HG03097 (cell line): ENCODE measurements around the gene TTC9.
"Not testable (repeated sequence)": the region's sequence is repeated elsewhere in the genome, so short reads cannot be mapped to it uniquely, and the experiment has no call there.

ENCODE experiments used
- ATAC-seq: cut with Tn5 transposase; IDR thresholded peaks from one replicate; pipeline ENCODE4 v1.9.1; 2021; ENCODE audit not compliant: unreplicated experiment, low FRiP score

The TTC9 gene

DNA sequence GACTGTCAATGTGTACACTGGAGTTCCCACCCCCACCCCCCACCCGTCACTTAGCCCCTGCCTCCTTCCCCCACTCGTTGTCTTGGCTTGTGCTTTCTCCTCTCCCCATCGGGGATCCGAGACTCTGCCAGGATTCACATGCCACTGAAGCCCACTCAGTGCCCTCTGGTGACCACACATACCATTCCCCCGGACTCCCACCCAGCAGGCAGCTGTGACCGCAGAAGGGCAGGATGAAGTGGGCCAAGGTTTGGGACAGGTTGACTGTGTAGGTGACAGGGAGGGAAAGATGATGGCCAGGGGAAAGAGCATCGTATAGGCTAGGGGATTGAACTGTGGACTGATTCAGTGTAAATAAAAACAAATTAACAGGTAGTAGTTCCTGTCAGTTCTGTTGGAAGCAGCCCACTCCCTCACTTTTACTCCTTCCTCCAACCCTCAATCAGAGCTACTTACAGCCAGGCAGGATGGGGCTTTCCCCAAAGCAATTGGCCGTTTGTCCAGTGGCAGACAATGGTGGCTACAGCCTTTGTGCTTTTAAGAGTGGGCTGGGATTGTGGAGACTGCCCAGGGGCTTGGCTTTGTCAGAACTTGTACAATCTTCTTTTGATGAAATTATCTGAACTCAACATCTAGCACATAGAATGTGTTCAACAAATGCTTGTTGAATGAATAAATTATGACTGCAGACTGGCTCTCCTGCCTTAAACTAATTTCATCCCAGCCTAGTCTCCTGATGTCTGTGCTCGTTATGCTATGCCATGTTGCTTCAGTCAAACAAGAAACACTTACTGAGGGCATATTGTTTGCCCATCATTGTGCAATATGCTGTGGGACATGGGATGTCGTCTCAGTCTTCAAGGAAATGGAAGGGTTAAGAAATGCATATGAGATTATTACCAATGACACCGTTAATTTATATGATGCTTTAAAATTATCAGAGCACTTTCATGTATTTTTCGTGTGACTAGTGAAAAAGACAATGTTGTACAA lies 30.2 kb downstream of the TTC9 start:
- ATAC-seq: no peak

DNA sequence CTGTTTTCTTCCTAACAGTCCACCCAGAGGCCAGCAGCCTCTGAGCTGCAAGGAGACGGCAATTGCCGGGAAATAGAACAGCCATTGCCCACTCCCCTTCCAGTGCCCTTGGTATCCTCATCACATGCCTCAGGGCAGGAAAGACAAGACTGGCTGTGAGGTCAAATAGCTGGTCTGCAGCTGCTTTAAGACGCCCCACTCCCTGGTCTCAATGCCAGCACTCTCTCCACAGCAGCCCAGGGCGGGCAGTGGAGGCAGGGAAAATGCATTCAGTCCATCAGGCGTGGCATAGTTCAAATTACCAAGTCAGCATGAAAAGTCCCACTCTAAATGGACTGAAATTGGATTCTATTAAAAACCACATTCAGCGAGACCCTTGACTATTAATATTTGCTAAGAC lies 35.6 kb downstream of the TTC9 start:
- no peak for ATAC-seq

DNA sequence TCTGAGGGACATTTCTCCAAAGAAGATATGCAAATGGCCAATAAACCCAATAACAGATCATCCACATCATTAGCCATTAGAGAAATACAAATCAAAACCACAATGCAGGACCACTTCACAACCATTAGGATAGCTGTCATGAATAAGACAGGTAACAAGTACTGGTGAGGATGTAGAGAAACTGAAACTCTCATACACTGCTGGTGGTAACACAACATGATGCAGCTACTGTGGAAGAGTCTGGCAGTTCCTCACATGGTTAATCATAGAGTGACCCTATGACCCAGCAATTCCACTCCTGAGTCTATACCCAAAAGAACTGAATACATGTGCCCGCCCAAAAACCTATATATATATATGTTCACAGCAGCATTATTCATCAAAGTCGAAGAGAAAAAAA lies 39.0 kb downstream of the TTC9 start:
- no peak for ATAC-seq

DNA sequence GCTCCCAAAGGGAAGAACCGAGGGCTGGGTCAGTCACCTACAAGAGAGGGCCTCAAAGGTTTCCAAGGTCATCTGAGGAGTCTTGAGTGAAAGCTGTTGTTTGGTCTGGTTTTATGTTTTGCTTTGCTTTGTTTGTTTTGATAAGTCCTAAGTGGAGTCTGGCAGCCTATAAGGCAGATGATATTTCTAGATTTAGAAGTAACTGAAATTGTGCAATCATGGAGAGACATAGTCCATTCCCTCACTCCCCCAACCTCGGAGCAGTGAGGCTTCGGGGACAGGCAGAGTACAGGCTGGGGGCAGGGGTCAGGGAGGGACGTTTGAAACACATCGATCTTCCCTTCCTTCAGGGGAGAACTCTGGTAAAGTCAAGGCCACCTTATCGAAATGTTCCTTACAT lies 42.3 kb downstream of the TTC9 start:
- no peak for ATAC-seq

DNA sequence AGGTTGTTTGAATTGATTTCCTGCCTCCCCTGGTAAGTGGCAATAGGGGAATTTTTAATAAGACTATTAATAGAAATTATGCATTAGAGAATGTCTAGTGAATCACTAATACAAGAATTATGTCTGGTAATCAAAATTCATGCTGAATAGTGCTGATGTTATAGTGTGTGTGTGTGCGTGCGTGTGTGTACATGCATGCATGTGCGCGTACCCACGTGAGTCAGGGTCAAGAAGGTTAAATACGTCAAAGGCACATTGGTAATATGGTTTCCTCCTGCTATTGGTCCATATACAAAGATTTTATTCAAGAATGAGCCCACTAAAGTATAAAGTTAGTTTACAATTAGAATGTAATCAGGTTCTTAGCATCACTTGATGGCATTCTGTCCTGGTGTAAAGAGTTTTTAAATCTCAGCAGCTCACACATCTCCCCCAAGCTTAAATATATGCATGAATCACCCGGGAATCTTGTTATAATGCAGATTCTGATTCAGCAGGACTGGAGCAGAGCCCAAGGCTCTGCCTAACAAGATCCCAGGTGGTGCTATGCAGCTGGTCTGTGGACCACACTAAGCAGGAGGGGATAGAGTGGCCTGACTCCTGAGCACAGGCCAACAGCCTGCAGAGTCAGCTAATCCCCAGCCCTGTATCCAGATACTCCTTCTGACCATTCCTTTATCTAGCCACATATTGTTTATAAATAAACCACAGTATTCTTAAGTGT lies 43.9 kb downstream of the TTC9 start:
- ATAC-seq: no peak

DNA sequence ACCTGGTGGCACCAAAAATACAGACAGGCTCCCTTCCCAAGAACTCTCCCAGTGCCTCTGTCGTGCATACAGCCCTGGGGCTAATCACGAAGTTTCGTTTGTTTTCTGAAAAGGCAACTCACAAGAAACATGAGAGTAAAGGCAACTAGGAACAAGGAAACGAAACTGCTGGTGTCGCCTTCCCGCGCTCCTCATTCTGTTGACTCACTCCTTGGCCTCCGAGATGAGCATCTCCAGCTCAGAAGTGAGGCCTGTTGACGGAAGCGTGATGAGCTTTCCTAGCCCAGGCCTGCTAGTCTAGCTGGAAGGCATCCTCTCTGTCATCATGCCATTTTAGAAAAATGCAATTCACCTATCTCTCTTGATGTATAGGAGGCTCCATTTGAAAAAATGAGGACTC lies 50.5 kb downstream of the TTC9 start:
- no peak for ATAC-seq

DNA sequence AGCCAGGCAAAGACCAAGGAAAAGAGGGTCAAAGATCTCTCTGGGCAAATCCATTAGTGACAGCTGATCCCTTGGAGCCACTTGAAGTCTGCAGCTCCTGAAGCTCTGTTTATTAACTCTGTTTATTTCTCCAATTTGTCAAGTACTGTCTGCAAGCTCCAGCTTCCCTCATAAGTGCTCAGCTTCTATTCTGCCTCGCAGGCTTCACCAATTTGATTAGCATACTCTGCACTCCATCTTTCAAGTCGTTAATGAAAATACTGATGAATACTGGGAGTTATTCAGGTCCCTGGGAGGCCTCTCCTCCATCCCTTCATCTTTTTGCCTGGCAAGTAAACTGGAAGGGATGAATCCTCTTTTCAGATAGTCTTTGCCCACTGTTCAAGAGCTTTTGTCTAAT lies 54.3 kb downstream of the TTC9 start:
- no peak for ATAC-seq

DNA sequence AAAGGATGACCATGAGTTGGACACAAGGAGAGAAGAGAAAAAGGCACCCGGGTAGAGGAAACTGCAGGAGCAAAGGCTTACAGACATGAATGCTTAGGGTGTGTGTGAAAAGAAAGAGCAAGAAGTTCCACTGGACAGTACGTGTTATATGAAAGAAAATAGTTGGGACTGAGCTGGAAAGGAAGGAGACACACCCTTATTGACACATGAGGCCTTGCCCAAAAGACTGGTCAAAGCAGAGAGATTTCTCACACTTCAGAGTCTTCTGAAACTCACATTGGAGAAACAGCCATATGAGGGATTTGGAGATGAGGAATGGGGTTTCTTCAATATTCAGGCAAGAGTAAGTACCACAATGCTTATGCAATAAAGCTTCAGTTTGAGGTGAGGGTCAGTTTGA lies 56.0 kb downstream of the TTC9 start:
- no peak for ATAC-seq

DNA sequence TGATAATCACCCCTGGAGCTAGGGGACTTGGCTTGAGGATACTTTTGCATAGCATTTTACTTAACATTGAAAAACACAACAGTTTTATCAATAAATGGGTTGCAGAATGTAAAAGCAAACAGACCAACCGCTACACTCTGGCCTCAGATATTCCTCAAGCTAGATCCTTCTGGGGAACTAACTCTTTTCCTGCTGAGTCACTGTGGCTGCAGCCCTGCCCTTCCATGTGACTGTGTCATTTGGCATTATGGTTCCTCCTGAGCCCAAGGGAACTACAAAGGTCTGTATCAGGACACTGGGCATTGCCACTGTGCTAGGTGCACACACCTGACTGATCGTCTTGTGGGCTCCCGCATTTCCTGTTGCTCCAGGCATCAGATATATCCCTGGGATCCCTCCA lies 56.6 kb downstream of the TTC9 start:
- ATAC-seq: no peak

DNA sequence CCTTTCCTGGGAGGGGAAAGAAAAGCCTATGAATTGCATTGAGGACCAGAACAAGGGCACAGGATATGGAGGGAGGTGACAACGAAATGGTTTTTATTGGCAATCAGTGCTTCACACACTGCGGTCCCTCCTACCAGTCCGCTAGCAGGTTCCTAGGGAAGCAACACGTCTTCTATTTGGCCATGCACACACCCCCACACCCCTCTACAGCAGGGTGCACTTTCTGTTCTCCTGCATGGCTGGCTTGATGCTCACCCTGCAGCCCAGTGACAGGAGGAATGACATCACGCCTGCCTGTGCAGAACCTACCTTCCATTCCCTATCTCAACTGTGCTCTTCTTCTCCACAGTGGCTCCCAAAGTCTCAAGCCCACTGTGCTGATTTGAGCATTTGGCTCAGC lies 57.9 kb downstream of the TTC9 start:
- ATAC-seq: no peak

DNA sequence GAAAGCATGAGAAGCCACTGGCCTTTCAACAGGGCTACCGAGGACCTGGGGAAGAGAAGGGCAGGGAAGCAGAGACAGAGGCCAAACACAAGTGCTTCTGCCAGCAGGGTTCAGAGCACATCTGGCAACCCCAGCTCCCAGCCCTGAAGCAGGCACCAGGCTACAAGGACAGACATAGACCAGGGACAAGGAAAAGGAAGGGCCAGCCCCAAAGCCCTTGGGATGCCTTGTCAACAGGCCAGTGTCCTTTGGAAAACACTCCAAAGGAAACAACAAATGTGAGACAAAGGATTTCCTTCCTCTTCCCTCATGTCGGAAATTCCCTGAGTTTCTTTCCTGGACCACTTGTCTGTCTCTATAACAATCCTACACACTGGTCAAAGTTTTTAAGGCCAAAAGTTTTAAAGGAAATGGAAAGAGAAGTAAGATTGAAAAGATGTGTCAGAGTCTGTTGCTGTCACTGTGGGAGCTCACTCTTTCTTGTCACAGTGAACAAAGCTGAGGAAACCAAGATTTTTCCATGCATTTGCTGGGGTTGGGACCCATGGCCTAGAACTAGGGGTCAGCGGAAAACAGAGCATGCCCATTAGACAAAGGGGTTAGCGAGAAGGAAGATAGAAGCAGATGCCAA lies 59.4 kb downstream of the TTC9 start:
- ATAC-seq: no peak

DNA sequence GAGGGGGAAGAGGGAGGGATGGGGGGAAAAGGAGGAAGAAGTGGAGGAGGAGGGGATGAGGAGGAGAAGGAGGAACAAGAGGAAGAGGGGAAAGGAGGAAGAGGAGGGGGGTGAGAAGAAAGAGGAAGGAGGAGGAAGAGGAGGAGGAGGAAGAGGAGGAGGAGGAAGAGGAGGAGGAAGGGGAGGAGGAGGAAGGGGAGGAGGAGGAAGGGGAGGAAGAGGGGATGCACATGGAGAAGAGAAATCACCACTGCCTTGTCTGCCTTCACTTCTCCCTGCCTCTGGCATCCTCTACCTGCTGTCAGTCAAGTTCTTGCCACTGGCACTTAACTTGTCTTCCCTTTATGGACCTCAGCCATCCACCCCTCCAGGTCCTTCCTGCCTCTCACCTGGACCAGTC lies 59.9 kb downstream of the TTC9 start:
- ATAC-seq: no peak

DNA sequence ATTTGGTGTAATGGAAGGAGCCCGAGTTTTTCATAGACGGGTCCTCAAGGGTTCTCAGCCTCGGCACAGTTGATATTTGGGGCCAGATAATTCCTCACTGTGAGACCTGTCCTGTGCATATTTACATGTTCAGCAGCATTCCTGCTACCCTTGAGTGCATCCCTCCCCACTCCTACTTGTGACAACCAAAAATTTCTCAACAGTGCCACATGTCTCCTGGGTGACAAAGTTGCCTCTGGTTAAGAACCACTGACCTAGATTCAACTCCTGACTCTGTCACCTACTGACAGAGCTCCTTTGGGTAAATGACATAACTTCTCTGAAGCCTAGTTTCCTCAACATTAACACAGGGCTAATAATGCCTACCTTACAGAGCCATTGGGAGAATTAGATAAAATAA lies 60.4 kb downstream of the TTC9 start:
- no peak for ATAC-seq

DNA sequence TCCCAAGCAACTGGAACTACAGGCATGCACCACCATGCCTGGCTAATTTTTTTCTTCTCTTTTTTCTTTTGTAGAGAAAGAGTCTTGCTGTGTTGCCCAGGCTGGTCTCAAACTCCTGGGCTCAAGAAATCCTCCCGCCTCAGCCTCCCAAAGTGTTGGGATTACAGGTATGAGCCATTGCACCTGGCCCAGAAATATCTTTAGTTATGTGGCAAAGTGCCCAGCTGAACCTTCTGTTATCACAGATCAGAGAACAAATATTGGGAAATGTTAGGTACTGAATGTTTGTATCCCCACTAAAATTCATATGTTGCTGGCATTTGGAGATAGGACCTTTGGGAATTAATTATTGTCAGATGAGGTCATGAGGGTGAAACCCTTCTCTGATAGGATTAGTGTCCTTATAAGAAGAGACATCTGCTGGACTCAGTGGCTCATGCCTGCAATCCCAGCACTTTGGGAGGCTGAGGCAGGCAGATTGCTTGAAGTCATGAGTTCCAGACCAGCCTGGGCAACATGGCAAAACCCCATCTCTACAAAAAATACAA lies 62.0 kb downstream of the TTC9 start:
- not testable (repeated sequence) for ATAC-seq

DNA sequence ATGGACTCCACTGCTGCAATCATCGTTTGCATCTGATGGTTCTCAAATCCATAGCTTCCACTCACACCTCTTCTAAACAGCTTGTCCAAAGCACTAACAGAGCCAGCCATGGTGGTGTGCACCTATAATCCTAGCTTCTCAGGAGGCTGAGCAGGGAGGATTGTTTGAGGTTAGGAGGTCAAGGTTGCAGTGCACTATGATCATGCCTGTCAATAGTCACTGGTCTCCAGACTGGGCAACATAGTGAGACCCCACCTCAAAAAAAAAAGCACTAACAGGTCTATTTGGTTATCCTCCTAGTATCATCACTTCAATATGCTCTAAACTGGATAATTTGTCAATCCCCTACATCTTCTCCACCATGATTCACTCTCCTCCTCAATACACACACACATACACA lies 63.2 kb downstream of the TTC9 start:
- no peak for ATAC-seq

DNA sequence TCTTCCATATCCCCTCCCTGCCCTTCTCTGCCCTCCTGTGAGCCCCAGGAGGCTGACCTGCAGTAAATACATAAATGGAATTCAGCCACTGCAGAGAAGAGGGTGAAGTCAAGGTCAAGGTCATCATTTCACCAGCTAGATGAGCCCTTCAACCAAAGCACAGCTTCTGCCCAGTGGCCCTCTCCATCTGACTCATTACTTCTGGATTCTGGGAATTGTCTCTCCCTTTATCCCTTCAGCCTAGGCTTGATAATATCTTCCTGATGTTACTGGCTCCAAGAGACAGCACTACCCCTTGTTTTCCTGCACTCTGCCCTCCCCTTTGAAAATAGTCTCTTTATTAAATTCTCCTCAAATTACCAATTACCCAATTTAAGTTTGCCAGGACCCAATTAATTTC lies 64.5 kb downstream of the TTC9 start:
- no peak for ATAC-seq

DNA sequence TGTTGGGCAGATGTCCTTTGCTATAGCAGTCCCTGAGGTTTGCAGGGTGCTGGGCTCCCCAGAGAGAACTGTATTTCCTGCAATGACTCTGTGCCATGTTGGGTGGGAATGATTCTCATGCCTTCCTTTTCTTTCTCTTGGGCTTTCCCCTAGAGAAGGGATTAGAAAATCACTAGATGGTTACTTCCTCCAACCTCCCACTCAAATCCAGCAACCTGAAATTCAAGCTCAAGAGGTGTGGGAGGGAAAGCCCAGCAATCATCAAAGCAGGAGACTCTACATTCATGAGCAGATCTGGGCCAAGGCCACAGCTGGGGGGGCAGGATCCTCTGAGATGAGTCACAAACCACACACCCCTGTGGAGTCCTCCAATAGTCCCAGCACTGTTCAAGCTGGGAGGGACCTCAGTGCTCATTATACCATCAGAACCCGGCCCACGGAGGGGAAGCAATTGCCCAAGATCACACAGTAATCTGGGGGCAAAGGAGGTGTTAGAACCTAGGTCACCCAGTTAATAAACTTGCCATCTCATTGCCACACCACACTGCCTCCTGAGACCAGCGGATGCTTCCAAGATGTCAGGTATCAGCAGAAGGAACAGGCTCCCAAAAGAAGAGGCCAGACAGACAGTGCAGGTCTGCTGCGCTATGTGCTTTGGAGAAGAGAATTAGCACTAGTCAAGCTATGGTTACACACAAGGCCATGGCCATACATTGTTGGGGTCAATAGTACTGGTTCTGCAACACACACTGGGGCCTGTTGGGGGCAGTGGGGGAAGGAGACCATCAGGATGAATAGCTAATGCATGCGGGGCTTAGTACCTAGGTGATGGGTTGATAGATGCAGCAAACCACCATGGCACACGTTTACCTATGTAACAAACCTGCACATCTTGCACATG lies 65.7 kb downstream of the TTC9 start:
- ATAC-seq: peak; percentile 63

DNA sequence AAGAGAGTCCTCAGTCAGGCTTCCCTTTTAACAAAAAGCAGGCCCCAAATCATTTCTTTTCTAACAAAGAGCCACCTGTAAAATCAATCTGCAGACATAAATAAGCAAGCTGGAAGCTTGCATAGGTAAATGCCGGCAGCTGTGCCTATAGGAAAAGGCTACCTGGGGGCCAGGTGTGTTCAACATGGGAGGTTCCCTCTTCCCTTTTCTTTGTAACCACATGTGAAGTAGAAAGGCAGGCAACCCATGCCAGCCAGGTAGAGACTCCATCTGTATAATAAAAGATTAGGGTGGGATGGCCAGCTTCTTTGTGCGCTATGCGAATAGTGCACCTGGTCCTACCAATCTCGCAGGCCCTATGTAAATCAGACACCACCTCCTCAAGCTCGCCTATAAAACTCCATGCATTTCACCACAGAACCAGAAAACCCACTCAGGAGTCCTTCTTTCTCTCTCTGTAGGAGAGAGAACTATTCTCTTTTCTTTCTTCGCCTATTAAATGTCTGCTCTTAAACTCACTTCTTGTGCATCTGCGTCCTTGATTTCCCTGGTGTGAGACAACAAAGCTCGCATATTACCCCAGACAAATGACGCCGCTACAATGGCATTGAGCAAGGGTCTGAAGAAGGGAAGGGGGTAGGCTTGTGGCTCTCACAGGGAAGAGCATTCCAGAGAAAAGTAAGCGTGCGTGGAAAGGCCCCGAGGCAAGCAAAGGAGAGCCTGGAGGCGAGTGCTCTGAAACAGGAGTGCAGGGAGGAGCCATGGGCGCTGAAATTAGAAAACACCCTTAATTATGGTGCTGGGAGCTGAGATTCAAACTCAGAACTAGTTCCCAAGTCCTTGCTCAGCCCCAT lies 67.2 kb downstream of the TTC9 start:
- no peak for ATAC-seq

DNA sequence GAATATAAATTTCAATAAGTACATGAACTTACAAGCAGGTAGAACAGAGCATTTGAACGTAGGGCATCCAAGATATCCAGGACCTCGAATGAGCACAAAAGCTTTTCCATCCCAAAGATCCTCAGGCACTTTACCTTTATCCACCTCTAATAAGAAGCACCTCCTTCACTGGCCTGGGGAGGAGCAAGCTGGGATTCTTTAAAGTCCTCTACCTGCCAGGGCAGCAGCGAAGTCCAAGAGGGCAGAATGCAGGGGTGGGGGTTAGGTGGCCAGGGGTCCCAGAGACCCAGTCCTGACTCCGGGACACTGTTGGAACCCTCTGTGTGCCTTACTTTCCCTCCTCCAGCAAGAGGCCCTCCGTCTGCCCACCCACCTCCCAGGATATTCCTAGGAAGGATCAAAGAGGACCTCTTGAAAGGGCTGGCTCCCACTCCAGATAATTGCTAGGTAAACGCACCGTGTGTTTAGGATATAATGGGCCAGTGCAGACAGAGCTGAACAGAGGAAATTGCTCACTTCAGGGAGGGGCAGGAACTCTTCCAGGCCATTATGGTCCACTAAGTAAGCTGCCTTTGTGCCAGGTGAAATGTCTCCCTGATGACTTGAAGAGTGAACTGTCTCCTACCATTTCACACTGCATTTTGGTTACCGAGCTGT lies 68.1 kb downstream of the TTC9 start:
- no peak for ATAC-seq
